Activated naive CD4-positive, alpha-beta T cell treated with Interleukin-2 at 50 U/mL for 16 hours (primary cell): ENCODE measurements around the gene C11orf68.
A peak's percentile ranks its signal among the peaks of the same experiment; 100 is the strongest.

Source experiments
- DNase-seq: peaks from one replicate; pipeline ENCODE4 v3.0.0-alpha.2; 2020

C11orf68 gene

GRCh38 chr11:65870307-65870658 lies 48.6 kb downstream of the C11orf68 start:
- no peak for DNase-seq

GRCh38 chr11:65869643-65870306 lies 49.1 kb downstream of the C11orf68 start:
- no peak for DNase-seq

GRCh38 chr11:65868907-65869306 lies 50.0 kb downstream of the C11orf68 start:
- DNase-seq, result no peak

- DNase-seq, result peak; percentile 26
These were observed 50.7 kb downstream of the C11orf68 start for GRCh38 chr11:65868076-65868667.

GRCh38 chr11:65867284-65868071 lies 51.4 kb downstream of the C11orf68 start:
- DNase-seq, result no peak
